HTERT RPE-1 (cell line): Measurements from ENCODE around the gene PRDX2.
"Not testable (repeated sequence)": the region's sequence is repeated elsewhere in the genome, so short reads cannot be mapped to it uniquely, and the experiment has no call there.

ENCODE experiments used
- in situ Hi-C: fragments of 300-500 bp; cut with MboI; formaldehyde crosslinking; loops from 4 replicates; pipeline ENCODE4 v1.14.3; 2020; ENCODE audit warnings: low sequenced_read_pairs

PRDX2 gene

GRCh38 chr19:12825254-12826131 lies 23.9 kb upstream of the PRDX2 start:
- in situ Hi-C loops: no loop called here

- in situ Hi-C loops: no loop called here
Observed at GRCh38 chr19:12821761-12822160, 20.2 kb upstream of the PRDX2 start.

DNA sequence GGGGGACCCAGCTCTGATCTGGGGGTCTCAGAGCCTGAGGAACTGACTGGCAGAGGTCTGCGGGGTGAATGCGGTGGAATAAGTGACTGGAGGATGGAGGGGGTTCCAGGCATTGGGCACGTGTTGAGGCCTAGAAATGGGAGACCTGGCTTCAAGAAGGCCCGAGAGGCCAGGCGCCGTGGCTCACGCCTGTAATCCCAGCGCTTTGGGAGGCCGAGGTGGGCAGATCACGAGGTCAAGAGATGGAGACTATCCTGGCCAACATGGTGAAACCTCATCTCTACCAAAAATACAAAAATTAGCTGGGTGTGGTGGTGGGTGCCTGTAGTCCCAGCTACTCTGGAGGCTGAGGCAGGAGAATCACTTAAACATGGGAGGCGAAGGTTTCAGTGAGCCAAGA lies 16.2 kb upstream of the PRDX2 start:
- in situ Hi-C loops: not testable (repeated sequence)

DNA sequence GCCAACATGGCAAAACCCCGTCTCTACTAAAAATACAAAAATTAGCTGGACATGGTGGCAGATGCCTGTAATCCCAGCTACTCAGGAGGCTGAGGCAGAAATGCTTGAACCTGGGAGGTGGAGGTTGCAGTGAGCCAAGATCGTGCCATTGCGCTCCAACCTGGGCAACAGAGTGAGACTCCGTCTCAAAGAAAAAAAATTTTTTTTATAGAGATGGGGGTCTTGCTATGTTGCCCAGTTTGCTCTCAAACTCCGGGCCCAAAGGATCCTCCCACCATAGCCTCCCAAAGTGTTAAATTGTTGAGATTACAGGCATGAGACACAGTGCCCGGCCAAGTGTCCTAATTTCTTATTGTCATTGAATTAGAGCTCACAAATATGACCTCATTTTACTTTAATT lies 15.6 kb upstream of the PRDX2 start:
- in situ Hi-C loops: not testable (repeated sequence)

- in situ Hi-C loops: no loop called here
Observed at GRCh38 chr19:12815088-12815487, 13.5 kb upstream of the PRDX2 start.

- in situ Hi-C loops: no loop called here
Observed at GRCh38 chr19:12806242-12807081, 4.9 kb upstream of the PRDX2 start, which contains the start of gene RNASEH2A. Gene RNASEH2A, plus strand, starts transcription at chr19:12806584. Its CDS starts 90 bp downstream, at chr19:12806674.

DNA sequence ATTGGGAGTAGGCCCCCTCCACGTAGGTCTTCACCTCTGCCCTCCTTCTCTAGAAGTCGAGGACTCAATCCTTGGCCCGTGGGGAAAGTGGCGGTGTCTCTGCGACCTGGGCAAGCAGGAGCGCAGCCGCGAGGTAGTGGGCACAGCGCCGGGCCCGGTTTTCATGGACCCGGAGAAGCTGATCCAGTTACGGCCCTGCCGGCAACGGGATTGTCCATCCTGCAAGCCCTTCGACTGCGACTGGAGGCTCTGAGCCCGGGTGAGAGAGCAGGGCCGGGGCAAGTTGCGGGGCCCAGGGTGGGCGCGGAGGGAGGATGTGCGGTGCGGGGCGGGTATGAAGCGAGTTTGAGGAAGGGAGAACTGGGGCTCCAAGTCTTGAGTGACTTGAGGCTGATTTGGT lies 2.5 kb upstream of the PRDX2 start:
- in situ Hi-C loops: no loop called here

DNA sequence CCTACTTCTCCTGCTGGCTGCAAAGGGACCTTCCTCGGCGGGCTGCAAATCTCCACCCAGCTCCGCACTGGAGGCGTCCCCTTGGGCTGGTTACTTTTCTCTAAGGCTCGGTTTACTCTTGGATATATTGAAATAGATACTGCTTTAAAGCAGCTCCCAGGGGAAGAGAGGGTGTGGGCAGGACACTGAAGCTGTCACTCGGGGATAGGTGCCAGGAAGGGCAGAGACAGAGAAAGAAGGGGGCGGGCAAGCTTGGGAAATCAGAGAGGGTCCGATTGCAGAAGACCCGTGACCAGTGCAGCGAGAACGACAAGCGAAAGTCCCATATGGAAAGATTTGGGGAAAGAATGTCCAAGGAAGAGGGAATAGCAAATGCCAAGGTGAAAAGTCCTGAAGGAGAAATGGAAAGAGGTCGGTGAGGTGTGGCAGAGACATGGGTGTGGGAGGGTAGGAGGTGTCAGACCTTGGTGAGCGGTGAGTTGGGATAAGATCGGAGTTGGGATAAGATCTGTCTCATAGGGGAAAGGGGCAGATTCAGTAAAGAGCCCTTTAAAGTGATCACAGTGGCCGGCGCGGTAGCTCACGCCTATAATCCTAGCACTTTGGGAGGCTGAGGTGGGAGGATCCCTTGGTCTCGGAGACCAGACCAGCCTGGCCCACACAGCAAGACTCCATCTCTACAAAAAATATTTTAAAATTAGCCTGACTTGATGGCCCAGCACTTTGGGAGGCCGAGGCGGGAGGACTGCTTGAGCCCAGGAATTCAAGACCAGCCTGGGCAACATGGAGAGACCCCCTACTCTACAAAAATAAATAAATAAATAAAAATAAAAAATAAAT lies 887 bp upstream of the PRDX2 start:
- in situ Hi-C loops: no loop called here

DNA sequence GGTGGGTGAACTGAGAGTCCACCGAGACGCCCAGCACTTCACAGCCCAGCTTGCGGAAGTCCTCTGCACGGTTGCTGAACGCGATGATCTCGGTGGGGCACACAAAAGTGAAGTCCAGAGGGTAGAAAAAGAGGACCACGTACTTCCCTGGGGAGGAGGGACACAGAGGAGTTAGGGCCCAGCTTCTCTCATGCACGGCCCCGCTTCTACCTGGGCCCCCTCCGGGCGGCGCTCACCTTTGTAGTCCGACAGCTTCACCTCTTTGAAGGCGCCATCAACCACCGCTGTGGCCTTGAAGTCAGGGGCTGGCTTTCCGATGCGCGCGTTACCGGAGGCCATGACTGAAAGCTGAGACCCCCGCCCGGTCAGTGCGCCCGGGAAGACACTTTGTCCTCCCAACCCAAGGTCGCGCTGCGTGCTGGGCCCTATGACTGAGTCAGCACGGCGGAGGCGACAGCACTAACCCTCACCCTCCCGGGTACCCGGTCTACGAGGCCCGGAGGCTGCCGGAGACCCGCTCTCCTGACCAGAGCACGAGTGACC lies 606 bp downstream of the PRDX2 start:
- in situ Hi-C loops: no loop called here

DNA sequence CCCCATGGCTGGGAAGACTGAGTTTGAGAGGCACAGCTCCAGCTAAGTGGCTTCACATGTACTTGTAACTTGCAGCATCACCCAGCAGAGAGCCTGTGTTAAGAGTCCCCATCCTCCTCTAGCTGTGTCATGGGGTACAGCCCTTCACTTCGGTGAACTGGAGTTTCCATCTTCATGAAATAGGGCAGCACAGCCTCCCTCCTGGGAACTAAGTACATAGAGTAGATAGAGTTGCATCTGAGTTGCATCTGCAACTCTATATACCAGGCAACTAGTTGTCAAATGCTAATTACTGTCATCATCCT lies 1.2 kb downstream of the PRDX2 start:
- in situ Hi-C loops: no loop called here

DNA sequence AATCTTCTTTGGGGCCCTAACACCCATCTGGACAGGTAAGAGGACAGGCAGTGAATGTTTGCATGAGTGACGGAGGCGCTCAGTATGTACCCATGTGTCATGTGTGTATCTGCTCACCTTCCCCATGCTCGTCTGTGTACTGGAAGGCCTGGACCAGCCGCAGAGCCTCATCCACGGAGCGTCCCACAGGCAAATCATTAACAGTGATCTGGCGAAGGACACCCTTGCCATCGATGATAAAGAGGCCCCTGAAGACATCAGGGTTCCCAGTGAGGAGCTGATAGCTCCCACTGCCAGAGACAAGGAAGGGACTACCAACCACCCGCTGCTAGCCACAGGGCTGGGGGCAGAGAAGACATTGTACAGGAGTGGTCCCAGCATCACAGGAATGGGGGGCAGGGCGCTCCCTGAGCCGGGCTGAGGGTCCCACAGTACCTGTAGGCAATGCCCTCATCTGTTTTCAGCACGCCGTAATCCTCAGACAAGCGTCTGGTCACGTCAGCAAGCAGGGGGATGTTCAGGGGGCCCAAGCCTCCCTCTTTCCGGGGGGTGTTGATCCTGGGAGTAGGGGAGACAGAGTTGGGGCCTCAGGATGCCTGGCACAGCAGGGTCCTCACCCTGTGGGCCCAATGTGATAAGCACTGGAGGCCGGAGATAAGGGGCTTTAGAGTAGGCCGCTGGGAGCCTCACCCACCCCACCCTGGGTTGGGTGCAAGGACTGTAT lies 1.7 kb downstream of the PRDX2 start:
- in situ Hi-C loops: no loop called here

DNA sequence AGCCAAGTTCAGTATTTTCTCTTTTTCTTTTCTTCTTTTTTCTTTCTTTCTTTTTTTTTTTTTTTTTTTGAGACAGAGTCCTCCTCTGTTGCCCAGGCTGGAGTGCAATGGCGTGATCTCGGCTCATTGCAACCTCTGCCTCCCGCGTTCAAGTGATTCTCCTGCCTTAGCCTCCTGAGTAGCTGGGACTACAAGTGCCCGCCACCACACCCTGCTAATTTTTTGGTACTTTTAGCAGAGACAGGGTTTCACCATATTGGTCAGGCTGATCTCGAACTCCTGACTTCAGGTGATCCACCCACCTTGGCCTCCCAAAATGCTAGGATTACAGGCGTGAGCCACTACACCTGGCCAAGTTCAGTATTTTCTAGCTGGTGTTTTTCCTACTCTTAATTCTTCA lies 4.0 kb downstream of the PRDX2 start:
- in situ Hi-C loops: not testable (repeated sequence)

- in situ Hi-C loops: no loop called here
Observed at GRCh38 chr19:12797141-12797587, 4.4 kb downstream of the PRDX2 start.

DNA sequence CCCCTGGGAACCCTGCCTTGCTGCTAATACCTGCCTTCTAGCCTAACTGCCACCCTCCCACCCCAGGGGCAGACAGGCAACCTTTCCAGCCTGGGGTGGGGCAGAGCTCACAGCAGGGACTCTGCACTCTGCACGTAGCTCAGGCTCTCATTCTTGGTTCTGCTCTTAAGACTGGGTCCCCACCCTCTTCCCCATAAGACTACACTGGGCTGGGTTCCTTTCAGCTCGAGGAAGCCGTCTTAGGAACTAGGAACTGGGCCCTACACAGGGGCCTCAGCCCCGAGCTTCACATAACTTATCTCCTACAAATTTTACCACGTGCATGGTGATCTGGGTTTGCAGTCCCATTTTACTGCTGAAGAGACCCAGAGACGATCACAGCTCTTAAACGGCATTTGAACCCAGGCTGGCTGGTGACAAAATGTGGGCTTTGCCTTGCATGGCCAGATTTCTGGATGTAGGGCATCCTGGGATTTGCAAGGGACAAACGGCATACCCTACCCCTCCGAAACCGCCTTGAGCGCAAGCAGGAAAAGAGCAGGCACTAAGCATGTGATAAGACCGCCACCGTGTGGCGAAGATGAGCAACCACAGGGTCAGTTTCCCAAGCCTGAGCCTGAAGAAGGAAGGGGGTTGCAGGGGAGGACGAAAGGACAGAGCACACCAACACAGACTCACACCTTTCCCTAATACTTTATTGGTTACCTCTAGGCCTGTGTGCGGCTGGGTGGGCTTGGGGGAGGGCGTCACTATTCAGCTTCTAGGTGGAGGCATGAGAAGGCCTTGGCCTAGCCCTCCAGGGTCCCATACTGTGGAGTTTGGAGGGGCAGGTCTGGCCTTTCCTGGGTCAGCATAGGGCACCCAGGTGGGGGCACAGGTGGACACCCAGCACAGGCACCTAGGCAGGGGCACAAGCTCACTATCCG lies 5.2 kb downstream of the PRDX2 start:
- in situ Hi-C loops: no loop called here

DNA sequence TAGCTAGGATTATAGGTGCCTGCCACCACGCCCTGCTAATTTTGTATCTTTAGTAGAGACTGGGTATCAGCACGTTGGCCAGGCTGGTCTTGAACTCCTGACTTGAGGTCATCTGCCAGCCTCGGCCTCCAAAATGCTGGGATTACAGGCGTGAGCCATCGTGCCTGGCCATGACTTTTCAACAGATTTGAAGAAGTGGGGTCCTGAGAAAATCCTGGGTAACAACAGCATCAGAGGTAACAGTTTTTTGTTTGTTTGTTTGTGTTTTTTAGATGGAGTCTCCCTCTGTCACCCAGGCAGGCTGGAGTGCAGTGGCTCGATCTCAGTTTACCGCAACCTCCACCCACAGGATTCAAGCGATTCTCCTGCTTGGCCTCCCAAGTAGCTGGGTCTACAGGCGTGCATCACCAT lies 6.6 kb downstream of the PRDX2 start:
- in situ Hi-C loops: no loop called here

GRCh38 chr19:12794196-12794941 lies 7.2 kb downstream of the PRDX2 start:
- in situ Hi-C loops: no loop called here

DNA sequence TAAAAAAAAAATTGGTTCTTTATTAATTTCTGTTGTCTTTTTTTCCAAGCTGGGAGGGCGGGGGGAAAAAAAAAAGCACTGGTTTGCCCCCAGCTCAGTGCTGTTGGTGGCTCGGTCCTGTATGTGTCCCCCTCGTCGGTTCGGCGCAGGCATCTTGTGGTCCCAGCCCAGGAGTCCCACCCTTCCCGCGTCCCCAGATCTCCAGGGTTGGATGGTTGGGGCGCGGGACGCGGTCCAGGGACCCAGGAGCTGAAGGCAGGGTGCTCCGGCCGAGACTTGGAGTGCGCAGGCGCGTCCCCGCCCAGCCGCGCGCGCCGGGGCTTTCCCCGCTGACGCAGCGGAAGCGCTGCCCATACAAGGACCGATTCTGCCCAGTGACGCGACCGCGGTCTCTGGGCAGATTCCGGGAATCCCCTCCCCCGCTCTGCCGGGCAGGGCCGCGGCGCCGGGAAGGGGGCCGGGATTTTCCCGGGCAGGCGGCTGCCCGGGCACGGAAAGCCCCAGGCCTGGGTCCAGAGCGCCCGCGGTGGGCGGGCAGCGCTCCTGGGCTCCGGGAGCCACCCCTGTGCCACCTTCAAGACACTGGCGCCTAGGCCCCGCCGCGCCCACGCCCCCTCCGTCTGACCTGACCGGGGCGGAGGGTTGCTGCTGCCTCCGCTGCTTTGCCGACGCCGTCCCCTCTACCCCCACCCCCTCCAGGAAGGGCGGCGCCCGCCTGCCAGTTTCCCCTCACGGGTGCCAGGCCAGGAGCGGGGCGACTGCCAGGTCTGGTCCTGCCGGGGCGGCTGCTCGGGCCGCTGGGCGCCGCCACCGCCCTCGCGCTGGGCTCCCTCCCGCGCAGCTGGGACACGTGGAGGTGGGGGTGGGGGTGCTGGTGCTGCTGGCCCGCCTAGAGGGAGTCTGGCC lies 8.1 kb downstream of the PRDX2 start:
- in situ Hi-C loops: no loop called here
